Stimulated activated CD8-positive, alpha-beta memory T cell treated with anti-CD3 and anti-CD28 coated beads, Interleukin-2, amount 100 ng/mL, for 1 hour (primary cell): ENCODE data around the gene SIMC1.
"Not testable (repeated sequence)": the region's sequence is repeated elsewhere in the genome, so short reads cannot be mapped to it uniquely, and the experiment has no call there.

ENCODE experiments used
- DNase-seq, 2 donors: peaks; one replicate each; pipeline ENCODE4 v3.0.0-alpha.2; 2020; ENCODE audit warnings: low read depth in 2 of 2

Gene SIMC1

GRCh38 chr5:176214466-176215021 is 23.7 kb upstream of the SIMC1 start:
- DNase-seq: not testable (repeated sequence)

GRCh38 chr5:176216393-176216916 is 21.8 kb upstream of the SIMC1 start:
- DNase-seq: not testable (repeated sequence)

GRCh38 chr5:176217188-176217729 is 21.0 kb upstream of the SIMC1 start:
- not testable (repeated sequence) for DNase-seq

DNA sequence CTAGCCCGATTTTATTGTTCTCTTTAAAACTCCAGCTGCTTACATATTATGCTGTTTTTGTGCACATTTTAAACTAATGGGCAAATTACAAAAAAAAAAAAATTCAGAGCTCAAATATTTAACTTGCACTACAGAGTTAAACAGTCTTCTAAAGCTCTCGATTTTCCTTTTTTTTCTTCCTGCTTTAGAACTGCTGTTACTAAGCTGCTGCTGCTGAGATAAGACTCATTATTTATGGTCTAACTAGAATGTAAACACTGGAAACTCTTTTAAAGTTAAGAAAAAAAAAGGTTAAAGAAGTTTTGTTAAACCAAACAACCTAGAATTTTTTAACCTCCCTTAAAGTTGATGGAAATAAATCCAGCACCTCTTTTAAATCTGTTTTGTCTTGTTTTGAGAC is 20.5 kb upstream of the SIMC1 start:
- DNase-seq: not testable (repeated sequence)

DNA sequence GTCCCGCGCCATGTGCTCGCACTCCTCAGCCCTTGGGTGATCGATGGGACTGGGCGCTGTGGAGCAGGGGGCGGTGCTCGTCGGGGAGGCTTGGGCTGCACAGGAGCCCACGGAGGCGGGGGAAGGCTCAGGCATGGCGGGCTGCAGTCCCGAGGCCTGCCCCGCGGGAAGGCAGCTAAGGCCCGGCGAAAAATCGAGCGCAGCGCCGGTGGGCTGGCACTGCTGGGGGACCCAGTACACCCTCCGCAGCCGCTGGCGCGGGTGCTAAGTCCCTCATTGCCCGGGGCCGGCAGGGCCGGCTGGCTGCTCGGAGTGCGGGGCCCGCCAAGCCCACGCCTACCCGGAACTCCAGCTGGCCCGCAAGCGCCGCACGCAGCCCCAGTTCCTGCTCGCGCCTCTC is 16.2 kb upstream of the SIMC1 start:
- not testable (repeated sequence) for DNase-seq

- DNase-seq: not testable (repeated sequence)
Observed at GRCh38 chr5:176228358-176228757, 9.9 kb upstream of the SIMC1 start.

DNA sequence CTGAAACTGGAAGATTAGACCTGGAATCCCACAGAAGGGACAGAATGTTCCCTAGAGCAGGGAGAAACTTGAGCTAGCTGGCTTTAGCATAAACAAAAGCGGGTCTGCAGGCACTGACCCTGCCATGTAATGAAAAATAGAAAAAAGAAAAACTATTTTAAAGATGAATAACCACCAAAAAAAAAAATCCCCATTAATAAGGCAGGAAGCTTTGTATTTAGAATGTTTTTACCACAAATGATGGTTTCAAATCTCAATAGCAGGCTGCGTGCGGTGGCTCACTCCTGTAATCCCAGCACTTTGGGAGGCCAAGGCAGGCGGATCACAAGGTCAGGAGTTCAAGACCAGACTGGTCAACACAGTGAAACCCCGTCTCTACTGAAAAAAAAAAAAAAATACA is 5.0 kb upstream of the SIMC1 start:
- DNase-seq: not testable (repeated sequence)

- DNase-seq: not testable (repeated sequence)
Observed at GRCh38 chr5:176235155-176235554, 3.1 kb upstream of the SIMC1 start.

- DNase-seq: not testable (repeated sequence)
Observed at GRCh38 chr5:176238645-176239283, 540 bp downstream of the SIMC1 start.

- not testable (repeated sequence) for DNase-seq
Observed at GRCh38 chr5:176239304-176239703, 1.1 kb downstream of the SIMC1 start.

DNA sequence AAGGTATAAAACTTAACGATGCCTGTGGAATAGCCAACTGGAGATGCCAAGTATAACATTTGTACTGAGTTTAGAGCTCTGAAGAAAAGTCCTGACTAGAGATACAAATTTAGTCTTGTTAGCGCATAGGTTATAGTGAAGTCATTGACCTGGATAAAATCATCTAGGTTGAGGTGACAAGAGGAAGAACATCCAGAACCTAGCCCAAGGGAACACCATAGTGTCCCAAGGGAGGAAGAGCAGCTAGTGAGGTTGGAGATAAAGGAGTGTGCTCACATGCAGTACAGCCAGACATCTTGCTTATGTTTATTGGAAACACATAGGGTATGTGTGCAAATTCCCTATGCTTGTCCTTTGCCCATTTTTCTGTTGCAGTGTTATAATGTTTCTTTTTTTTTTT is 6.1 kb downstream of the SIMC1 start:
- DNase-seq: not testable (repeated sequence)

- not testable (repeated sequence) for DNase-seq
Observed at GRCh38 chr5:176245074-176245473, 6.8 kb downstream of the SIMC1 start.

- not testable (repeated sequence) for DNase-seq
Observed at GRCh38 chr5:176245489-176245888, 7.3 kb downstream of the SIMC1 start.

DNA sequence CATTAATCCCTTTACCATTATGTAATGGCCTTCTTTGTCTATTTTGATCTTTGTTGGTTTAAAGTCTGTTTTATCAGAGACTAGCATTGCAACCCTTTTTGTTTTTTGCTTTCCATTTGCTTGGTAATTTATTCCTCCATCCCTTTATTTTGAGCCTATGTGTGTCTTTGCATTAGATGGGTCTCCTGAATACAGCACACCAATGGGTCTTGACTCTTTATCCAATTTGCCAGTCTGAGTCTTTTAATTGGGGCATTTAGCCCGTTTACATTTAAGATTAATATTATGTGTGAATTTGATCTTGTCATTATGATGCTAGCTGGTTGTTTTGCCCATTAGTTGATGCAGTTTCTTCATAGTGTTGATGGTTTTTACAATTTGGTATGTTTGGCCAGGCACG is 12.5 kb downstream of the SIMC1 start:
- not testable (repeated sequence) for DNase-seq

DNA sequence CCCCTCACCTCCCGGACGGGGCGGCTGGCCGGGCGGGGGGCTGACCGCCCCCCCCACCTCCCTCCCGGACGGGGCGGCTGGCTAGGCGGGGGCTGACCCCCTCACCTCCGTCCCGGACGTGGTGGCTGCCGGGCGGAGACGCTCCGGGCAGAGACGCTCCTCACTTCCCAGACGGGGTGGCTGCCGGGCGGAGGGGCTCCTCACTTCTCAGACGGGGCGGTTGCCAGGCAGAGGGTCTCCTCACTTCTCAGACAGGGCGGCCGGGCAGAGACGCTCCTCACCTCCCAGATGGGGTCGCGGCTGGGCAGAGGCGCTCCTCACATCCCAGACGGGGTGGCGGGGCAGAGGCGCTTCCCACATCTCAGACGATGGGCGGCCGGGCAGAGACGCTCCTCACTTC is 13.9 kb downstream of the SIMC1 start:
- not testable (repeated sequence) for DNase-seq

GRCh38 chr5:176253370-176254065 is 15.3 kb downstream of the SIMC1 start:
- DNase-seq: not testable (repeated sequence)

DNA sequence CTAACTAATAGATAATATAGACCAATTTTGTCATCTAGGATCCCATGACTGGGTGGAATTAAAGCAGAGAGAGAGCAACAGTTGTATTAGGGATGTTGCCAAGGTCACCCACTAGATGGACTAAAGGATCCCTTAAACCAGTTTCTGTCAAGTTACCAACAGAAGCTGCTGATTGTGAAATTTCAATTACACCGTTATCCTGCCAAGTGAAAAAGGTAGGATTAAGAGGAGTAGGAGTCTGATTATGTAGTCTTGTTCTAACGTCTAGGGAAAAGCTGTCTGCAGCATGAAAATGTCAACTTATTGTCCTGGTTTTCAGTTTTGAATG is 15.8 kb downstream of the SIMC1 start:
- DNase-seq: not testable (repeated sequence)

DNA sequence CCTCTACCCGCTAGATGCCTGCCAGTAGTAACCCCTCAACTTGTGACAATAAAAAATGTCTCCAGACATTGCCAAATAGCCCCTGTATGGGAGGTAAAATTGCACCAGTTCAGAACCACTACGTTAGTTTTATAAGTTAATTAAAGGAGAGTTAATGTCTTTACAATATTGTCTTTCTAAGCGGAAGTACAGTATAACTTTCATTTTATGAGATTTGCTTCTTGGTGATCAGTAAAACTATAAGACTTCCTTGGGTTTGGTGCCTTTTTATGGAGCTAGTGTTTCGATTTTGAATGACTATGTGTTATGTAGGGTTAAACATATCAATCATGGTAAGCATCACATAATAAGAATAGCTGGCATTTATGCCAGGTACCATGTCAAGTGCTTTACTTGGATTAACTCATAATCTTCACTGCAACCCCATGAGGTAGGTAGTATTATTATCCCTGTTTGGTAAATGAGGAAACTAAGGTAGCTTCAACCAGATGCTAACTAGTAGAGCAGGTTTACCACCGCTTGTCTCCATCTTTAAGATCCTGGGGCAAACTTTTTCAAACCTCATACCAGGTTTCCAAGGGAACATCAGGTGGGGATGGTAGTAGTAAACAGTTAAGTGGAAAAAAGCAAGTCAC is 19.8 kb downstream of the SIMC1 start:
- not testable (repeated sequence) for DNase-seq

GRCh38 chr5:176260682-176261081 is 22.5 kb downstream of the SIMC1 start:
- not testable (repeated sequence) for DNase-seq

DNA sequence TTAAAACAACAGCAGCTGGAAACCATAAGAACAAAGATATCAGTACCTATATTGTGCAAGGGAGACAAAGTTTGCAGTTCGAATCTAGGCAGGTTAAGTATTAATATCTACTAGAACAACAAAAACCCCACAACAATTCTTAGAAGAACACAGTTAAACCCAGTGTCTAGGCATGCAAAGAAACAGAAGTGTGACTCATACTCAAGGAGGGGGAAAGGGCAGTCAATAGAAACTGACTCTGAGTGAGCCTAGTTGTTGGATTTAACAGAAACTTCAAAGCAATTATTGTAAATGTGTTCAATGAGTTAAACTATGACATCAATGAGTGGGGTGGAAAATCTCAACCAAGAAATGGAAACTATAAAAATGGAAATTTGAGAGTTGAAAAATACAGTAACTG is 28.2 kb downstream of the SIMC1 start:
- not testable (repeated sequence) for DNase-seq

DNA sequence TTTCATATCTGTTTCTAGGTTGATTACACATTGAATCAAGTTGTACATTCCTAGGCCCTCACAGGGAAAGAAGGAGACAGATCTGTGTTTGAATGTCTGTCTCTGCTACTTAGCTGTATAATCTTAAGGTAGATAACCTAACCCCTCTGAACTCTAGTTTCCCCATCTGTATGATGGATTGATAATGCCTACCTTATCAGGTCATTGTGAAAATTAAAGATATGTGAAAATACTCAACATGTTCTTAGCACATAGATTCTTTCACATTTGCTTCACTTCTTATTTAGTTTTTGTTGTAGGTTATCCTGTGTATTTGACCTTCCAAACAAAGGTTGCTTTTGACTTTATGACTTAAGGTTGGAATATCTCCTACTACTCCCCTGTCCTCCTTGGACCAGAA is 50.8 kb downstream of the SIMC1 start:
- DNase-seq: not testable (repeated sequence)
